Measurements from ENCODE around the gene MIOS. TPM values are rescaled to one million over a fixed set of nuclear protein-coding genes. Genes with fewer than 3 reads are reported as not detected.

MIOS gene
- total RNA-seq, 1 experiment from 2014 or later = 25.8 TPM

- ChIA-PET POLR2A (no interaction called here), CTCF (no interaction called here), RAD21 (ENCODE audit: low non-redundant PET in 1 of 2, low total read pairs in 2 of 2, uncharacterized antibody in 2 of 2, unreplicated experiment in 2 of 2) (no interaction called here)
- no TSS peak for BruUV-seq (replicated peaks)
- intact Hi-C loops (cut with micrococcal nuclease) = no loop called here
- Histone ChIP-seq H3K27ac (ENCODE audit: low read depth, low read length) (no peak overlapping the region), H3K36me3 (ENCODE audit: control insufficient read depth in 1 of 2, insufficient read depth in 2 of 2, low read length in 2 of 2) (0 out of 4 replicates have a peak, but pooled peaks cover 0 to 9% of the 10 kb centered on the region in 2 experiments), H3K9me3 (ENCODE audit: control insufficient read depth in 1 of 2, insufficient read depth in 1 of 2, low read depth in 1 of 2, low read length in 2 of 2) (no peaks in the 10 kb centered on the region), H3K27me3 (ENCODE audit: insufficient read depth, low read length) (no peaks in the 10 kb centered on the region), H3K9me2 (ENCODE audit: insufficient read depth) (no peaks in the 10 kb centered on the region), H4K20me1 (ENCODE audit: insufficient read depth) (no peaks in the 10 kb centered on the region; the same call in 1 of the 2 replicates), H3K4me3 (replicated peaks in 1 of 2; ENCODE audit: low read depth in 1 of 2, low read length in 2 of 2) (no peak overlapping the region), H3K79me2 (ENCODE audit: insufficient read depth, low read length) (peaks cover 72% of the 10 kb centered on the region), H2AFZ (ENCODE audit: low read depth, low read length, poor library complexity, severe bottlenecking) (no peak overlapping the region), H3K9ac (ENCODE audit: low read length) (no peak overlapping the region), H3K4me1 (ENCODE audit: control insufficient read depth in 1 of 2, insufficient read depth in 2 of 2, low read length in 2 of 2) (no peaks in the 10 kb centered on the region), H3K4me2 (ENCODE audit: low read length) (no peak overlapping the region)
- no peak for DNase-seq (ENCODE audit: low read depth, low spot score)
- TF ChIP-seq ELF1 (IDR thresholded peaks at IDR 0.05; ENCODE audit: borderline replicate concordance, low read depth) = no peak
- TF ChIP-seq SRF (IDR thresholded peaks at IDR 0.05; ENCODE audit: low read depth) = no peak
- TF ChIP-seq, protein P1, sequence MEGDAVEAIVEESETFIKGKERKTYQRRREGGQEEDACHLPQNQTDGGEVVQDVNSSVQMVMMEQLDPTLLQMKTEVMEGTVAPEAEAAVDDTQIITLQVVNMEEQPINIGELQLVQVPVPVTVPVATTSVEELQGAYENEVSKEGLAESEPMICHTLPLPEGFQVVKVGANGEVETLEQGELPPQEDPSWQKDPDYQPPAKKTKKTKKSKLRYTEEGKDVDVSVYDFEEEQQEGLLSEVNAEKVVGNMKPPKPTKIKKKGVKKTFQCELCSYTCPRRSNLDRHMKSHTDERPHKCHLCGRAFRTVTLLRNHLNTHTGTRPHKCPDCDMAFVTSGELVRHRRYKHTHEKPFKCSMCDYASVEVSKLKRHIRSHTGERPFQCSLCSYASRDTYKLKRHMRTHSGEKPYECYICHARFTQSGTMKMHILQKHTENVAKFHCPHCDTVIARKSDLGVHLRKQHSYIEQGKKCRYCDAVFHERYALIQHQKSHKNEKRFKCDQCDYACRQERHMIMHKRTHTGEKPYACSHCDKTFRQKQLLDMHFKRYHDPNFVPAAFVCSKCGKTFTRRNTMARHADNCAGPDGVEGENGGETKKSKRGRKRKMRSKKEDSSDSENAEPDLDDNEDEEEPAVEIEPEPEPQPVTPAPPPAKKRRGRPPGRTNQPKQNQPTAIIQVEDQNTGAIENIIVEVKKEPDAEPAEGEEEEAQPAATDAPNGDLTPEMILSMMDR (IDR thresholded peaks at IDR 0.05 in 2 of 3, conservative IDR thresholded peaks at IDR 0.05 in 1 of 3; ENCODE audit: borderline replicate concordance in 1 of 3, insufficient read depth in 1 of 3, low read depth in 2 of 3, low read length in 2 of 3) = no peak
- TF ChIP-seq CEBPB (IDR thresholded peaks at IDR 0.05; ENCODE audit: low read depth) = no peak
- no peak for TF ChIP-seq POLR2AphosphoS5 (IDR thresholded peaks at IDR 0.05; ENCODE audit: low read depth, low read length)
- no peak for TF ChIP-seq EZH2 (IDR thresholded peaks at IDR 0.05)
- TF ChIP-seq EZH2phosphoT487 (IDR thresholded peaks at IDR 0.05; ENCODE audit: borderline replicate concordance) = no peak
- no peak for TF ChIP-seq REST (IDR thresholded peaks at IDR 0.05; ENCODE audit: low read depth)
- no peak for TF ChIP-seq ZNF274 (IDR thresholded peaks at IDR 0.05; ENCODE audit: low read depth, low read length)
- TF ChIP-seq CBX3 (IDR thresholded peaks at IDR 0.05; ENCODE audit: low read depth) = no peak
- TF ChIP-seq, protein P2, sequence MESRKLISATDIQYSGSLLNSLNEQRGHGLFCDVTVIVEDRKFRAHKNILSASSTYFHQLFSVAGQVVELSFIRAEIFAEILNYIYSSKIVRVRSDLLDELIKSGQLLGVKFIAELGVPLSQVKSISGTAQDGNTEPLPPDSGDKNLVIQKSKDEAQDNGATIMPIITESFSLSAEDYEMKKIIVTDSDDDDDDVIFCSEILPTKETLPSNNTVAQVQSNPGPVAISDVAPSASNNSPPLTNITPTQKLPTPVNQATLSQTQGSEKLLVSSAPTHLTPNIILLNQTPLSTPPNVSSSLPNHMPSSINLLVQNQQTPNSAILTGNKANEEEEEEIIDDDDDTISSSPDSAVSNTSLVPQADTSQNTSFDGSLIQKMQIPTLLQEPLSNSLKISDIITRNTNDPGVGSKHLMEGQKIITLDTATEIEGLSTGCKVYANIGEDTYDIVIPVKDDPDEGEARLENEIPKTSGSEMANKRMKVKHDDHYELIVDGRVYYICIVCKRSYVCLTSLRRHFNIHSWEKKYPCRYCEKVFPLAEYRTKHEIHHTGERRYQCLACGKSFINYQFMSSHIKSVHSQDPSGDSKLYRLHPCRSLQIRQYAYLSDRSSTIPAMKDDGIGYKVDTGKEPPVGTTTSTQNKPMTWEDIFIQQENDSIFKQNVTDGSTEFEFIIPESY (IDR thresholded peaks at IDR 0.05; ENCODE audit: extremely low read depth, insufficient replicate concordance, low read length) = no peak
- no peak for TF ChIP-seq SP1 (IDR thresholded peaks at IDR 0.05; ENCODE audit: low read depth)
- TF ChIP-seq, protein P3, sequence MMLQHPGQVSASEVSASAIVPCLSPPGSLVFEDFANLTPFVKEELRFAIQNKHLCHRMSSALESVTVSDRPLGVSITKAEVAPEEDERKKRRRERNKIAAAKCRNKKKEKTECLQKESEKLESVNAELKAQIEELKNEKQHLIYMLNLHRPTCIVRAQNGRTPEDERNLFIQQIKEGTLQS (IDR thresholded peaks at IDR 0.05) = no peak
- no peak for TF ChIP-seq MAX (IDR thresholded peaks at IDR 0.05)
- TF ChIP-seq JUND (IDR thresholded peaks at IDR 0.05) = no peak
- TF ChIP-seq POLR2A (IDR thresholded peaks at IDR 0.05; ENCODE audit: borderline replicate concordance, extremely low read depth, insufficient read depth, insufficient read length) = no peak
- ATAC-seq = no peak
Observed at GRCh38 chr7:7573701-7574100, 7.0 kb downstream of the MIOS start.
